BJ (cell line): ENCODE data around the gene FOXP1. TPM values are rescaled to one million over a fixed set of nuclear protein-coding genes. Genes with fewer than 3 reads are reported as not detected.

Experiments used
- CTCF ChIA-PET: fragments of 350-600 bp; formaldehyde crosslinking; extraction: SDS; loops from one replicate; lab custom pipeline; 2021; ENCODE audit warnings: antibody characterized with exemption, inconsistent platforms; lab: Yijun Ruan, JAX
- POLR2A ChIA-PET: fragments of 300-600 bp; sonication (Branson Sonifier 250); formaldehyde crosslinking; extraction: SDS; loops from one replicate; lab custom pipeline; 2021; ENCODE audit warnings: antibody characterized with exemption; lab: Charles Lee
- DNase-seq: peaks from one replicate; pipeline ENCODE4 v3.0.0-alpha.2; 2011; ENCODE audit warnings: low read depth
- H3K27me3 ChIP-seq: 2 replicates; pipeline ENCODE4 v1.6.0; 2011; ENCODE audit warnings: low read length; ENCODE audit not compliant: control insufficient read depth, insufficient read depth
- H3K36me3 ChIP-seq: 2 replicates; pipeline ENCODE4 v1.5.1; 2011; ENCODE audit warnings: low read length; ENCODE audit not compliant: control insufficient read depth, insufficient read depth
- H3K4me3 ChIP-seq: 2 replicates; pipeline ENCODE4 v1.5.1; 2011; ENCODE audit warnings: low read depth, mild to moderate bottlenecking, control low read depth, low read length
- CTCF ChIP-seq: IDR thresholded peaks from 2 replicates; pipeline ENCODE4 v1.5.1; 2011; ENCODE audit warnings: low read depth, mild to moderate bottlenecking, control low read depth, inconsistent platforms, low read length, moderate library complexity; ENCODE audit not compliant: insufficient read depth
- polyA plus RNA-seq: library from polyadenylated mRNA; depleted of rRNA; stranded (reverse); fragments of >200 nt; gene quantifications from 2 replicates; pipeline ENCODE4 v1.2.3, GENCODE V29; 2011

Gene FOXP1
- polyA plus RNA-seq, 1 experiment = 37.0 TPM

- POLR2A ChIA-PET = no interaction called here
- Histone ChIP-seq H3K36me3 (0 out of 2 replicates have a peak, but pooled peaks cover 2% of the 10 kb centered on the region), H3K27me3 (no peaks in the 10 kb centered on the region), H3K4me3 (no peak overlapping the region)
- no peak for DNase-seq
- no peak for TF ChIP-seq CTCF
- CTCF ChIA-PET = no interaction called here
These were observed 19.2 kb downstream of the FOXP1 start for GRCh38 chr3:71564361-71564760.

- ChIA-PET POLR2A (no interaction called here), CTCF (no interaction called here)
- no peak overlapping the region for H3K4me3 ChIP-seq
- H3K36me3 ChIP-seq = 0 out of 2 replicates have a peak, but pooled peaks cover 2% of the 10 kb centered on the region
- H3K27me3 ChIP-seq = no peaks in the 10 kb centered on the region
- DNase-seq = no peak
- TF ChIP-seq CTCF = no peak
These were observed 19.7 kb downstream of the FOXP1 start for GRCh38 chr3:71563827-71564226.

GRCh38 chr3:71562938-71563337 lies 20.6 kb downstream of the FOXP1 start:
- no peak for DNase-seq
- CTCF ChIA-PET = no interaction called here
- Histone ChIP-seq H3K4me3 (no peak overlapping the region), H3K36me3 (0 out of 2 replicates have a peak, but pooled peaks cover 2% of the 10 kb centered on the region), H3K27me3 (no peaks in the 10 kb centered on the region)
- TF ChIP-seq CTCF = no peak
- POLR2A ChIA-PET = no interaction called here

GRCh38 chr3:71560665-71561064 lies 22.9 kb downstream of the FOXP1 start:
- CTCF ChIA-PET = interaction anchor here (0.5 to 1.2 kb wide), 2 partner anchors 15 to 457 kb away, joined by 3 read pairs; no protein-coding TSS in a partner anchor

GRCh38 chr3:71559578-71560162 lies 23.9 kb downstream of the FOXP1 start:
- ChIA-PET CTCF (interaction anchor here (0.9 kb wide), 1 partner anchor 15 kb away, joined by 5 read pairs; no protein-coding TSS in a partner anchor), POLR2A (no interaction called here)
- no peaks in the 10 kb centered on the region for H3K27me3 ChIP-seq
- DNase-seq = no peak
- no peak overlapping the region for H3K4me3 ChIP-seq
- TF ChIP-seq CTCF = no peak
- H3K36me3 ChIP-seq = no peaks in the 10 kb centered on the region

More at GRCh38 chr3:71560665-71561064, 22.9 kb downstream of the FOXP1 start:
- Histone ChIP-seq H3K27me3 (no peaks in the 10 kb centered on the region), H3K4me3 (no peak overlapping the region), H3K36me3 (no peaks in the 10 kb centered on the region)
- POLR2A ChIA-PET = no interaction called here
- TF ChIP-seq CTCF = no peak
- no peak for DNase-seq
